Bronchial epithelial cell (primary cell): ENCODE measurements around the gene SOX13. TPM values are rescaled to one million over a fixed set of nuclear protein-coding genes. Genes with fewer than 3 reads are reported as not detected.
A peak's percentile ranks its signal among the peaks of the same experiment; 100 is the strongest.
"Not testable (repeated sequence)": the region's sequence is repeated elsewhere in the genome, so short reads cannot be mapped to it uniquely, and the experiment has no call there.

ENCODE experiments used
- DNase-seq: peaks from one replicate; pipeline ENCODE4 v3.0.0-alpha.2; 2010; ENCODE audit warnings: low read depth
- FAIRE-seq: peaks from 2 replicates; lab custom pipeline; 2011; peaks lifted over from hg19 to GRCh38; lab: Jason Lieb, UNC
- H3K27me3 ChIP-seq: 2 replicates; pipeline ENCODE4 v1.5.1; 2011; ENCODE audit warnings: low read length; ENCODE audit not compliant: control insufficient read depth, insufficient read depth
- H3K36me3 ChIP-seq: 2 replicates; pipeline ENCODE4 v1.5.1; 2011; ENCODE audit warnings: low read length; ENCODE audit not compliant: control insufficient read depth, insufficient read depth
- H3K4me3 ChIP-seq: 2 replicates; pipeline ENCODE4 v1.5.1; 2011; ENCODE audit warnings: mild to moderate bottlenecking, low read depth, low read length, control low read depth
- total RNA-seq: library from RNA; depleted of rRNA; stranded (reverse); fragments of >200 nt; gene quantifications from 2 replicates; pipeline ENCODE4 v1.2.1, GENCODE V29; 2014
- TF ChIP-seq, protein P1 (sequence below): IDR thresholded peaks from 2 replicates; pipeline ENCODE4 v1.5.1; 2011; ENCODE audit warnings: mild to moderate bottlenecking, moderate library complexity, low read length, control low read depth, inconsistent platforms; ENCODE audit not compliant: insufficient read depth, severe bottlenecking

SOX13 gene
- total RNA-seq, 1 donor from 2014 or later, result 3.2 TPM

DNA sequence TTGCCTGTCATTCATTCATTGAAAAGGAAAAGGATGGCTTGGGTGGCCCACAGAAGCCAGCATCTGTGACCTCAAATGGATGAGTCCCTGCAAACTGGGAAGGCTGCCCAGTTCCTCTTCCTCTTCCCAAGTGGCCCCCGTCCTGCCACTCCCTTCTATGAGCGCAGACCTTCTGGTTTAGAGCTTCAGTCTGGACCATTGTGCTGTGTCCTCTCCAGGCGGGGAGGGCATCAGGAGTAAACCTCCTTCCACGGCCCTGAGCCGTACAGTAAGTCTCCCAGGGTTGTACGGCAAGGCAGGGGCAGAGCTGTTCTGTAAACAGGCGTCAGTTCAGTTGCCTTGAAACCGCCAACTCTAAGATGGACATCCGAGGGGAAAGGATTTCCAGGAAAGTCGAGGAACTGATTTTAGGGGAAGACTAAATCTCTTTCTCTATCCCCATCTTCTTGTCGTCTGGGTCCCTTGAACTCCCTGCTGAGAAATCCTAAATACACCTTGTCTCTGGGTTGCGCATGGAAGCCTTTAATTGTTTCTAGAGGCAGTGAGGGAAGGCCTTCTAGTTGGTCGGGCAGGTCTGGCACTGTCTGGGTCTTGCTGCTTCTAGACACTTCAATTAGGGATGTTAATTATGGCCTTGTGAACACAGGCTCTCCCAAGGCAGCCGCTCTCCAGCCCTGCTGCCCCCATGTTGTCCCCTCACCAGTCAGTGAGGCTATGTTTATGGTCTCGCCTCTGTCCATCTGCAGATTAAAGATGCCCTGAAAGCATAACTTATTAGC, 22.1 kb downstream of the SOX13 start:
- Histone ChIP-seq H3K4me3 (no peak overlapping the region), H3K27me3 (no peaks in the 10 kb centered on the region), H3K36me3 (no peaks in the 10 kb centered on the region)
- TF ChIP-seq, protein P1, sequence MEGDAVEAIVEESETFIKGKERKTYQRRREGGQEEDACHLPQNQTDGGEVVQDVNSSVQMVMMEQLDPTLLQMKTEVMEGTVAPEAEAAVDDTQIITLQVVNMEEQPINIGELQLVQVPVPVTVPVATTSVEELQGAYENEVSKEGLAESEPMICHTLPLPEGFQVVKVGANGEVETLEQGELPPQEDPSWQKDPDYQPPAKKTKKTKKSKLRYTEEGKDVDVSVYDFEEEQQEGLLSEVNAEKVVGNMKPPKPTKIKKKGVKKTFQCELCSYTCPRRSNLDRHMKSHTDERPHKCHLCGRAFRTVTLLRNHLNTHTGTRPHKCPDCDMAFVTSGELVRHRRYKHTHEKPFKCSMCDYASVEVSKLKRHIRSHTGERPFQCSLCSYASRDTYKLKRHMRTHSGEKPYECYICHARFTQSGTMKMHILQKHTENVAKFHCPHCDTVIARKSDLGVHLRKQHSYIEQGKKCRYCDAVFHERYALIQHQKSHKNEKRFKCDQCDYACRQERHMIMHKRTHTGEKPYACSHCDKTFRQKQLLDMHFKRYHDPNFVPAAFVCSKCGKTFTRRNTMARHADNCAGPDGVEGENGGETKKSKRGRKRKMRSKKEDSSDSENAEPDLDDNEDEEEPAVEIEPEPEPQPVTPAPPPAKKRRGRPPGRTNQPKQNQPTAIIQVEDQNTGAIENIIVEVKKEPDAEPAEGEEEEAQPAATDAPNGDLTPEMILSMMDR, result no peak
- DNase-seq (no peak), FAIRE-seq (no peak)

DNA sequence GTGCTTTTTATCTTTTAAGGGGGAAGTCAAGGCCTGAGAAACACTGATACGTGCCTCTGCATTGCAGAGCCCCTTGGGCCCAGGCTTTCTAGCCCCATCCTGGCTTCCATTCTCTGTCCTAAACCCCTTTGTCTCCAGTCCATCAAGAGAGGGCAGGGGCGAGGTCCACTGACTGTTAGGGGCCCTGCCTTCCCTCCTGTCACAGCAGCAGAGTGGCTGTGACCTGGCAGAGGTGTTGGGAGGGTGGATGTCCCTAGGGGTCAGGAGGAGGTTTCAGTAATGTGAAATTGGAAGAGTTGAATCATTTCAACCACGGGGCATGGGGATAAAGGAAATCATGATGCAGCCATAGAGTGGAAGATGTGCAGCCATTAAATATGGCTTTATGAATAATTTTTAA, 24.0 kb downstream of the SOX13 start:
- TF ChIP-seq, protein P1, result no peak
- Histone ChIP-seq H3K36me3 (no peaks in the 10 kb centered on the region), H3K4me3 (no peak overlapping the region), H3K27me3 (no peaks in the 10 kb centered on the region)
- FAIRE-seq, result no peak
- no peak for DNase-seq

- Histone ChIP-seq H3K4me3 (no peak overlapping the region), H3K36me3 (no peaks in the 10 kb centered on the region), H3K27me3 (no peaks in the 10 kb centered on the region)
- FAIRE-seq (no peak), DNase-seq (no peak)
- TF ChIP-seq, protein P1, result no peak
These were observed 25.8 kb downstream of the SOX13 start for GRCh38 chr1:204098683-204099082.

- H3K27me3 ChIP-seq, FAIRE-seq, H3K36me3 ChIP-seq, DNase-seq, H3K4me3 ChIP-seq: not testable (repeated sequence)
These were observed 26.8 kb downstream of the SOX13 start for GRCh38 chr1:204099754-204100153.

GRCh38 chr1:204102029-204102611, 29.2 kb downstream of the SOX13 start:
- FAIRE-seq (peak; percentile 32), DNase-seq (no peak)
- no peaks in the 10 kb centered on the region for H3K36me3 ChIP-seq
- H3K4me3 ChIP-seq, result no peak overlapping the region
- TF ChIP-seq, protein P1, result no peak
- H3K27me3 ChIP-seq, result no peaks in the 10 kb centered on the region

- TF ChIP-seq, protein P1, result no peak
- DNase-seq (peak; percentile 55), FAIRE-seq (no peak)
- Histone ChIP-seq H3K27me3 (no peaks in the 10 kb centered on the region), H3K36me3 (no peaks in the 10 kb centered on the region), H3K4me3 (no peak overlapping the region)
These were observed 30.0 kb downstream of the SOX13 start for GRCh38 chr1:204102739-204103430.
